ENCODE data around the gene CHST5.

DNA sequence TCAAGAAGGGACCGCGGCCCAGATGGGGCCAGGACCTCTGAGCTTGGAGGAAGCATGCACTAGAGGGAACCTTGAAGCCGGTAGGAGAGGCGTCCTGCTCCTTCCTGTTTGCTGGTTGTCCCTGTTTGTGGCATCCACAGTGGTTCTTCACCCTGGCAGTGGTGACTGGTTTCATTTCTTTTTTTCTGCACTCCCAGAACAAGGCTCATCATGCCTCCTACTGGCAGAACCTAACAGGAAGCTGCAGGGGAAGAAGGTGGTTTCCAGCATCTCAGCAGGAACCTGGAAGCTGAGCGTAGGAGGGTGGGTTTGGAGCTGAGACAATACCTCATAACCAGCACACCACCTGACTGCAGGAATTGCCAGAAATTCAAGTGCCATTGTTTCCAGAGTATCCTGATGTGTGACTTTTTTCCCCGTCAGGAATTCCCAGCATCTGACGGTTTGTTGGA is 14.3 kb upstream of the CHST5 start:
- TF ChIP-seq CTCF (conservative IDR thresholded peaks at IDR 0.05) (peak; percentile 37; the same call in 1 of the 2 replicates), EZH2 (IDR thresholded peaks at IDR 0.05; ENCODE audit: low read depth) (no peak)
